H7 (cell line): Measurements from ENCODE around the gene CD300LG. TPM values are rescaled to one million over a fixed set of nuclear protein-coding genes. Genes with fewer than 3 reads are reported as not detected.
"Not testable (repeated sequence)": the region's sequence is repeated elsewhere in the genome, so short reads cannot be mapped to it uniquely, and the experiment has no call there.

ENCODE experiments used
- DNase-seq: peaks from one replicate; pipeline ENCODE4 v3.0.0; 2012
- H3K27me3 ChIP-seq: 2 replicates; pipeline ENCODE4 v1.6.0; 2011; ENCODE audit warnings: mild to moderate bottlenecking, low read length; ENCODE audit not compliant: control insufficient read depth, insufficient read depth
- H3K36me3 ChIP-seq: replicated peaks from 2 replicates; pipeline ENCODE4 v1.5.1; 2011; ENCODE audit warnings: low read length; ENCODE audit not compliant: control insufficient read depth, insufficient read depth
- H3K4me3 ChIP-seq: 2 replicates; pipeline ENCODE4 v1.5.1; 2011; ENCODE audit warnings: low read depth, mild to moderate bottlenecking, control low read depth, low read length, moderate library complexity; ENCODE audit not compliant: insufficient read depth
- total RNA-seq: library from RNA; depleted of rRNA; stranded (reverse); fragments of >200 nt; shearing (Covaris generic); gene quantifications from 2 replicates; pipeline ENCODE4 v1.2.3, GENCODE V29; 2014; rRNA removed

CD300LG gene
- total RNA-seq: not detected in 2 replicates

GRCh38 chr17:43846963-43847371, at the start of gene CD300LG:
Gene CD300LG (plus strand): TSS chr17:43847176. CDS start chr17:43847217, 41 bp downstream.
- no peak within 1 kb of the TSS for H3K4me3 ChIP-seq

GRCh38 chr17:43798024-43798423, 49.0 kb upstream of the CD300LG start:
- not testable (repeated sequence) for DNase-seq, H3K27me3 ChIP-seq, H3K4me3 ChIP-seq, H3K36me3 ChIP-seq

More at GRCh38 chr17:43846963-43847371, at the start of gene CD300LG:
- peak; percentile 85 for DNase-seq
- Histone ChIP-seq H3K36me3 (no peaks in the 10 kb centered on the region), H3K27me3 (no peaks in the 10 kb centered on the region)

- no peak overlapping the region for H3K4me3 ChIP-seq
- no peaks in the 10 kb centered on the region for H3K27me3 ChIP-seq
- no peaks in the 10 kb centered on the region for H3K36me3 ChIP-seq
- DNase-seq: no peak
Observed at GRCh38 chr17:43799047-43799446, 47.9 kb upstream of the CD300LG start.

- H3K36me3 ChIP-seq: no peaks in the 10 kb centered on the region
- DNase-seq: no peak
- H3K27me3 ChIP-seq: no peaks in the 10 kb centered on the region
- H3K4me3 ChIP-seq: no peak overlapping the region
Observed at GRCh38 chr17:43800736-43801135, 46.2 kb upstream of the CD300LG start.

- Histone ChIP-seq H3K36me3 (no peaks in the 10 kb centered on the region), H3K27me3 (no peaks in the 10 kb centered on the region), H3K4me3 (no peak overlapping the region)
- DNase-seq: no peak
Observed at GRCh38 chr17:43801844-43802243, 45.1 kb upstream of the CD300LG start.

GRCh38 chr17:43803758-43804157, 43.2 kb upstream of the CD300LG start:
- peak; percentile 68 for DNase-seq
- no peaks in the 10 kb centered on the region for H3K27me3 ChIP-seq
- H3K4me3 ChIP-seq: no peak overlapping the region
- H3K36me3 ChIP-seq: peaks cover 1% of the 10 kb centered on the region; the same call in 1 of the 2 replicates

GRCh38 chr17:43805117-43805516, 41.9 kb upstream of the CD300LG start:
- peaks cover 1% of the 10 kb centered on the region; the same call in 1 of the 2 replicates for H3K36me3 ChIP-seq
- H3K4me3 ChIP-seq: no peak overlapping the region
- no peak for DNase-seq
- no peaks in the 10 kb centered on the region for H3K27me3 ChIP-seq

- Histone ChIP-seq H3K4me3 (no peak overlapping the region), H3K27me3 (no peaks in the 10 kb centered on the region), H3K36me3 (peaks cover 2% of the 10 kb centered on the region; the same call in 1 of the 2 replicates)
- DNase-seq: no peak
Observed at GRCh38 chr17:43808076-43808475, 38.9 kb upstream of the CD300LG start.

- no peak overlapping the region for H3K4me3 ChIP-seq
- peaks cover 2% of the 10 kb centered on the region; the same call in 1 of the 2 replicates for H3K36me3 ChIP-seq
- DNase-seq: no peak
- H3K27me3 ChIP-seq: no peaks in the 10 kb centered on the region
Observed at GRCh38 chr17:43809121-43809520, 37.9 kb upstream of the CD300LG start.

- peak; percentile 47 for DNase-seq
- Histone ChIP-seq H3K27me3 (no peaks in the 10 kb centered on the region), H3K4me3 (no peak overlapping the region), H3K36me3 (peaks cover 2% of the 10 kb centered on the region; the same call in 1 of the 2 replicates)
Observed at GRCh38 chr17:43810226-43810715, 36.7 kb upstream of the CD300LG start.

- Histone ChIP-seq H3K4me3 (no peak overlapping the region), H3K36me3 (peaks cover 2% of the 10 kb centered on the region; the same call in 1 of the 2 replicates), H3K27me3 (no peaks in the 10 kb centered on the region)
- DNase-seq: peak; percentile 54
Observed at GRCh38 chr17:43810823-43811222, 36.2 kb upstream of the CD300LG start.

- Histone ChIP-seq H3K27me3 (no peaks in the 10 kb centered on the region), H3K4me3 (no peak overlapping the region), H3K36me3 (peaks cover 2% of the 10 kb centered on the region)
- DNase-seq: peak; percentile 16
Observed at GRCh38 chr17:43812396-43813265, 34.3 kb upstream of the CD300LG start.

- Histone ChIP-seq H3K4me3 (no peak overlapping the region), H3K36me3 (peaks cover 2% of the 10 kb centered on the region), H3K27me3 (no peaks in the 10 kb centered on the region)
- no peak for DNase-seq
Observed at GRCh38 chr17:43813386-43813785, 33.6 kb upstream of the CD300LG start.

- H3K4me3 ChIP-seq: no peak overlapping the region
- H3K27me3 ChIP-seq: no peaks in the 10 kb centered on the region
- peak; percentile 85 for DNase-seq
- peaks cover 1% of the 10 kb centered on the region; the same call in 1 of the 2 replicates for H3K36me3 ChIP-seq
Observed at GRCh38 chr17:43814026-43814425, 33.0 kb upstream of the CD300LG start.

- Histone ChIP-seq H3K36me3 (peaks cover 1% of the 10 kb centered on the region; the same call in 1 of the 2 replicates), H3K4me3 (no peak overlapping the region), H3K27me3 (no peaks in the 10 kb centered on the region)
- no peak for DNase-seq
Observed at GRCh38 chr17:43814714-43815113, 32.3 kb upstream of the CD300LG start.
